K562 (cell line): Measurements from ENCODE around the gene NRP2. TPM values are rescaled to one million over a fixed set of nuclear protein-coding genes. Genes with fewer than 3 reads are reported as not detected.

Experiments used
- ATAC-seq: fragments of 200-7000 bp; cut with Tn5 transposase; 3 replicates; pipeline ENCODE4 v1.9.1; 2020; ENCODE audit warnings: moderate library complexity
- BruUV-seq: library from RNA; stranded (reverse); fragments of 400-500 nt; replicated peaks from 2 replicates; lab custom pipeline; 2021; lab: Mats Ljungman, UMichigan
- CTCF ChIA-PET: fragments of 300-600 bp; formaldehyde crosslinking; extraction: SDS; loops from one replicate; lab custom pipeline; 2021; ENCODE audit warnings: low intra/inter-chr PET ratio; lab: Yijun Ruan, JAX
- POLR2A ChIA-PET: fragments of 300-600, 350-650 bp; sonication (Branson Sonifier 250); formaldehyde crosslinking; extraction: SDS; loops from one replicate; lab custom pipeline; 2021; ENCODE audit warnings: antibody characterized with exemption, inconsistent platforms; lab: Yijun Ruan, JAX
- DNase-seq, 4 experiments: peaks; one replicate each; pipeline versions ENCODE4 v3.0.0 to v3.0.0-alpha.2; 2011 to 2018; ENCODE audit warnings: low spot score in 3 of 4, mixed read lengths in 3 of 4; ENCODE audit errors: extremely low read depth in 1 of 4
- FAIRE-seq: peaks from 2 replicates; lab custom pipeline; 2011; peaks lifted over from hg19 to GRCh38; lab: Jason Lieb, UNC
- H2AFZ ChIP-seq: 2 replicates; pipeline ENCODE4 v1.6.0; 2011; ENCODE audit warnings: low read depth, low read length, control low read depth, inconsistent platforms
- H3K27ac ChIP-seq: fragments of 200-600 bp; 3 replicates; pipeline ENCODE4 v1.8.0; 2011; ENCODE audit warnings: low read depth, mild to moderate bottlenecking, control low read depth, inconsistent platforms, low read length, moderate library complexity, mixed read lengths; ENCODE audit errors: extremely low read depth
- H3K27me3 ChIP-seq, 2 experiments: fragments of 300-600 bp in 1 of 2; 2 replicates in 1 of 2; 3 replicates in 1 of 2; pipeline versions ENCODE4 v1.6.0 to v1.8.0; 2011; ENCODE audit warnings: inconsistent platforms in 2 of 2, low read length in 2 of 2, mild to moderate bottlenecking in 1 of 2, mixed read lengths in 1 of 2, moderate library complexity in 1 of 2; ENCODE audit not compliant: control insufficient read depth in 2 of 2, insufficient read depth in 2 of 2
- H3K36me3 ChIP-seq: fragments of 300-600 bp; 3 replicates; pipeline ENCODE4 v1.8.0; 2011; ENCODE audit warnings: mild to moderate bottlenecking, low read length, inconsistent platforms; ENCODE audit not compliant: control insufficient read depth, insufficient read depth
- H3K4me1 ChIP-seq, 2 experiments: fragments of 200-600 bp in 1 of 2; replicated peaks in 1 of 2; 2 replicates in 1 of 2; 3 replicates in 1 of 2; pipeline versions ENCODE4 v1.5.1 to v1.8.0; 2011; ENCODE audit warnings: inconsistent platforms in 2 of 2, low read length in 2 of 2, mild to moderate bottlenecking in 1 of 2, mixed read lengths in 1 of 2, moderate library complexity in 1 of 2; ENCODE audit not compliant: control insufficient read depth in 2 of 2, insufficient read depth in 2 of 2
- H3K4me2 ChIP-seq: 2 replicates; pipeline ENCODE4 v1.6.1; 2011; ENCODE audit warnings: low read length, control low read depth, inconsistent platforms, mixed read lengths; ENCODE audit not compliant: insufficient read depth
- H3K4me3 ChIP-seq: fragments of 200-600 bp; sonication (generic), shearing (Covaris generic); 2 replicates; pipeline ENCODE4 v1.5.1; 2016; ENCODE audit warnings: control low read depth, inconsistent platforms
- H3K79me2 ChIP-seq: fragments of 200-600 bp; 3 replicates; pipeline ENCODE4 v1.8.0; 2011; ENCODE audit warnings: low read length, inconsistent platforms; ENCODE audit not compliant: control insufficient read depth, insufficient read depth
- H3K9ac ChIP-seq, 2 experiments: 2 replicates each; pipeline versions ENCODE4 v1.6.0 to v1.6.1; 2011; ENCODE audit warnings: low read depth in 2 of 2, low read length in 2 of 2, control low read depth in 1 of 2, inconsistent platforms in 1 of 2, mild to moderate bottlenecking in 1 of 2, mixed read lengths in 1 of 2; ENCODE audit not compliant: insufficient read depth in 1 of 2
- H3K9me1 ChIP-seq: one replicate; pipeline ENCODE4 v1.6.0; 2011; ENCODE audit warnings: inconsistent platforms, mild to moderate bottlenecking, low read length, moderate library complexity; ENCODE audit not compliant: control insufficient read depth, insufficient read depth
- H3K9me3 ChIP-seq: replicated peaks from 2 replicates; pipeline ENCODE4 v1.5.1; 2011; ENCODE audit warnings: low read depth, low read length, inconsistent platforms; ENCODE audit not compliant: control insufficient read depth, insufficient read depth
- H4K20me1 ChIP-seq: replicated peaks from 2 replicates; pipeline ENCODE4 v1.6.1; 2011; ENCODE audit warnings: low read length, inconsistent platforms, mixed read lengths; ENCODE audit not compliant: control insufficient read depth, insufficient read depth
- FOXM1 ChIP-seq, 2 experiments: fragments of 450-650 bp in 1 of 2; sonication (generic) in 1 of 2; formaldehyde crosslinking in 1 of 2; IDR thresholded peaks; 2 replicates each; pipeline versions ENCODE4 v1.6.1 to v1.9.0; 2017 to 2022; ENCODE audit warnings: low read depth in 2 of 2, mild to moderate bottlenecking in 2 of 2, missing genetic modification reagents in 1 of 2, moderate library complexity in 1 of 2
- GTF2E2 ChIP-seq: fragments of 200-800 bp; sonication (Bioruptor generic); IDR thresholded peaks from 2 replicates; pipeline ENCODE4 v1.6.1; 2016; ENCODE audit warnings: missing genetic modification characterization, missing compliant biosample characterization
- MYC ChIP-seq, 2 experiments: fragments of 250-450 bp in 1 of 2; sonication (Bioruptor Pico) in 1 of 2; IDR thresholded peaks; 2 replicates each; pipeline versions ENCODE4 v1.5.1 to v1.6.1; 2012 to 2021; ENCODE audit warnings: low read depth in 2 of 2, borderline replicate concordance in 1 of 2, improper control_type of control experiment in 1 of 2, low read length in 1 of 2, mild to moderate bottlenecking in 1 of 2, moderate library complexity in 1 of 2
- RCOR1 ChIP-seq, 2 experiments: IDR thresholded peaks; 2 replicates each; pipeline ENCODE4 v1.6.1; 2012; ENCODE audit warnings: low read depth in 2 of 2, low read length in 2 of 2, borderline replicate concordance in 1 of 2, improper control_type of control experiment in 1 of 2
- SNIP1 ChIP-seq: fragments of 450-650 bp; IDR thresholded peaks from 2 replicates; pipeline ENCODE4 v1.7.1; 2017; ENCODE audit warnings: low read depth, mild to moderate bottlenecking
- ZNF174 ChIP-seq: fragments of 250-450 bp; sonication (Bioruptor Pico); IDR thresholded peaks from 2 replicates; pipeline ENCODE4 v1.4.0; 2020; ENCODE audit warnings: mild to moderate bottlenecking
- ZNF639 ChIP-seq, 2 experiments: fragments of 200-800 bp in 1 of 2; sonication (Bioruptor generic) in 1 of 2; sonication (generic) in 1 of 2; formaldehyde crosslinking in 1 of 2; IDR thresholded peaks in 1 of 2; conservative IDR thresholded peaks in 1 of 2; 2 replicates each; pipeline versions ENCODE4 v1.5.0 to v1.6.1; 2016 to 2020; ENCODE audit warnings: missing compliant biosample characterization in 1 of 2, missing genetic modification characterization in 1 of 2, missing genetic modification reagents in 1 of 2
- ZNF778 ChIP-seq: fragments of 450-650 bp; formaldehyde crosslinking; IDR thresholded peaks from 2 replicates; pipeline ENCODE4 v1.4.0; 2020; ENCODE audit warnings: mild to moderate bottlenecking, moderate library complexity
- WGBS: fragments of 100-300 bp; shearing (Covaris generic); methylation state at CpG from one replicate; pipeline ENCODE4 v1.1.6; 2016; ENCODE audit warnings: low coverage, mixed read lengths; ENCODE audit not compliant: insufficient coverage; ENCODE audit errors: missing lambda C conversion rate; 5-methylcytosine and 5-hydroxymethylcytosine counted together
- in situ Hi-C: fragments of 300-500 bp; cut with MboI; formaldehyde crosslinking; loops from 4 replicates; pipeline ENCODE4 v1.15.0; 2018; ENCODE audit warnings: inconsistent platforms, mixed read lengths
- intact Hi-C: fragments of 100-400 bp; cut with micrococcal nuclease; formaldehyde crosslinking; loops from 2 replicates; pipeline ENCODE4 v1.14.2; 2022
- polyA plus RNA-seq, 8 experiments: library from polyadenylated mRNA; depleted of rRNA in 4 of 8; stranded (reverse) in 5 of 8; unstranded in 3 of 8; fragments of >200 nt; fragmentation: Nextera tagmentation in 2 of 8; fragmentation: Illumina TruSeq in 1 of 8; extraction: Ambion mirVana in 2 of 8; extraction: Trizol in 1 of 8; gene quantifications; 2 replicates each; pipeline versions ENCODE4 v1.2.1 to v1.2.3, GENCODE V29; 2011 to 2014; ENCODE audit warnings: inconsistent platforms in 1 of 8, missing spikeins in 1 of 8
- total RNA-seq, 7 experiments: library from RNA; depleted of rRNA in 6 of 7; stranded (reverse); fragments of >200 nt in 6 of 7; fragmentation: Illumina TruSeq in 2 of 7; extraction: Trizol in 2 of 7; gene quantifications; 2 replicates each; pipeline versions ENCODE4 v1.2.1 to v1.2.3, GENCODE V29; 2011 to 2021; ENCODE audit warnings: low replicate concordance in 1 of 7
- TF ChIP-seq, protein P1 (sequence below): sonication (generic); formaldehyde crosslinking; IDR thresholded peaks from 2 replicates; pipeline ENCODE4 v1.8.0; 2022; ENCODE audit warnings: mild to moderate bottlenecking, missing genetic modification reagents
- TF ChIP-seq, protein P2 (sequence below): sonication (generic); formaldehyde crosslinking; IDR thresholded peaks from 2 replicates; pipeline ENCODE4 v1.5.0; 2020; ENCODE audit warnings: missing genetic modification reagents

The NRP2 gene
- total and polyA plus RNA-seq, 9 of the 15 experiments (the other 6 are each of a cell fraction or from before 2014, with no cell fraction given), result 0.05 to 0.31 (median 0.15) TPM; not detected in 5

GRCh38 chr2:205751569-205752031 lies 69.3 kb downstream of the NRP2 start:
- H3K4me2 ChIP-seq, result no peak overlapping the region
- DNase-seq, result no peak
- H3K36me3 ChIP-seq, result no peaks in the 10 kb centered on the region
- H2AFZ ChIP-seq, result no peak overlapping the region
- no peaks in the 10 kb centered on the region for H3K79me2 ChIP-seq
- no peak for ATAC-seq
- ChIA-PET POLR2A (no interaction called here), CTCF (no interaction called here)
- peaks cover 3 to 39% of the 10 kb centered on the region in 2 experiments; a peak in 4 of 5 replicates for H3K27me3 ChIP-seq
- no peak overlapping the region for H3K9ac ChIP-seq
- no peaks in the 10 kb centered on the region for H4K20me1 ChIP-seq
- WGBS, result 4% methylated on average over 5 of the region's 5 CpGs
- H3K9me3 ChIP-seq, result no peaks in the 10 kb centered on the region
- H3K9me1 ChIP-seq, result no peaks in the 10 kb centered on the region
- no peak for FAIRE-seq
- in situ Hi-C loops (no loop called here), intact Hi-C loops (no loop called here)
- no peak for TF ChIP-seq GTF2E2 (tag)
- no peak overlapping the region for H3K27ac ChIP-seq
- H3K4me3 ChIP-seq, result no peak overlapping the region
- no TSS peak for BruUV-seq
- no peaks in the 10 kb centered on the region for H3K4me1 ChIP-seq

- POLR2A ChIA-PET, result no interaction called here
- no peaks in the 10 kb centered on the region for H3K36me3 ChIP-seq
- CTCF ChIA-PET, result no interaction called here
- intact Hi-C loops, result no loop called here
- WGBS, result 0% methylated on average over 4 of the region's 4 CpGs
- in situ Hi-C loops, result no loop called here
- H3K4me3 ChIP-seq, result no peak overlapping the region
- H3K27me3 ChIP-seq, result peaks cover 3 to 33% of the 10 kb centered on the region in 2 experiments; a peak in 4 of 5 replicates
- no peaks in the 10 kb centered on the region for H3K9me3 ChIP-seq
- no peaks in the 10 kb centered on the region for H3K79me2 ChIP-seq
- FAIRE-seq (no peak), ATAC-seq (no peak), DNase-seq (no peak)
- H2AFZ ChIP-seq, result no peak overlapping the region
- H4K20me1 ChIP-seq, result no peaks in the 10 kb centered on the region
- no peak overlapping the region for H3K4me2 ChIP-seq
- H3K9me1 ChIP-seq, result no peaks in the 10 kb centered on the region
- no peak overlapping the region for H3K27ac ChIP-seq
- no peaks in the 10 kb centered on the region for H3K4me1 ChIP-seq
- no peak overlapping the region for H3K9ac ChIP-seq
- BruUV-seq, result no TSS peak
- TF ChIP-seq, protein P1, sequence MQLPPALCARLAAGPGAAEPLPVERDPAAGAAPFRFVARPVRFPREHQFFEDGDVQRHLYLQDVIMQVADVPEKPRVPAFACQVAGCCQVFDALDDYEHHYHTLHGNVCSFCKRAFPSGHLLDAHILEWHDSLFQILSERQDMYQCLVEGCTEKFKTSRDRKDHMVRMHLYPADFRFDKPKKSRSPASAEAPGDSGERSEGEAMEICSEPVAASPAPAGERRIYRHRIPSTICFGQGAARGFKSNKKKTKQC, result no peak
- TF ChIP-seq ZNF778 (CRISPR knock-in tag) (no peak), RCOR1 (IDR thresholded peaks at IDR 0.05; ENCODE audit: borderline replicate concordance in 1 of 2, low read depth in 2 of 2, low read length in 2 of 2) (no peak), ZNF174 (CRISPR knock-in tag) (no peak), MYC (IDR thresholded peaks at IDR 0.05; ENCODE audit: low read depth, low read length) (no peak), MYC (CRISPR knock-in tag; IDR thresholded peaks at IDR 0.05; ENCODE audit: borderline replicate concordance, low read depth) (no peak), ZNF639 (CRISPR knock-in tag; conservative IDR thresholded peaks at IDR 0.05 in 1 of 2, IDR thresholded peaks at IDR 0.05 in 1 of 2) (no peak), SNIP1 (no peak), FOXM1 (IDR thresholded peaks at IDR 0.05; ENCODE audit: low read depth) (no peak), FOXM1 (CRISPR knock-in tag; IDR thresholded peaks at IDR 0.05; ENCODE audit: low read depth) (no peak)
- TF ChIP-seq, protein P2, sequence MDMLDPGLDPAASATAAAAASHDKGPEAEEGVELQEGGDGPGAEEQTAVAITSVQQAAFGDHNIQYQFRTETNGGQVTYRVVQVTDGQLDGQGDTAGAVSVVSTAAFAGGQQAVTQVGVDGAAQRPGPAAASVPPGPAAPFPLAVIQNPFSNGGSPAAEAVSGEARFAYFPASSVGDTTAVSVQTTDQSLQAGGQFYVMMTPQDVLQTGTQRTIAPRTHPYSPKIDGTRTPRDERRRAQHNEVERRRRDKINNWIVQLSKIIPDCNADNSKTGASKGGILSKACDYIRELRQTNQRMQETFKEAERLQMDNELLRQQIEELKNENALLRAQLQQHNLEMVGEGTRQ, result no peak
Measured at GRCh38 chr2:205752296-205752820, 70.1 kb downstream of the NRP2 start.
